Measurements from ENCODE around the gene BAHCC1. TPM values are rescaled to one million over a fixed set of nuclear protein-coding genes. Genes with fewer than 3 reads are reported as not detected.
A peak's percentile ranks its signal among the peaks of the same experiment; 100 is the strongest.

Gene BAHCC1
- total and polyA plus RNA-seq, 9 of the 15 experiments (the other 6 are each of a cell fraction or from before 2014, with no cell fraction given): 0.14 to 26.9 (median 5.0) TPM

DNA sequence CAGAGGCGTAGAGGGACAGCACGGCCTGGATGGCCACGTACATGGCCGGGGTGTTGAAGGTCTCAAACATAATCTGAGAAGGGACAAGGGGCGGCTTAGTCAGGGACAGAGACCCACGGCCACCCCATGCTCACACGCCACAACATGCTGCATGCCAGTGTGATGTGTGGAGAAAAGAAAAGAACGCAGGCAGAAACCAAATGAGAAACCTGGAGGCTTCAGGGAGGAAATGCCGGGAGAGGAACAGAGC is 116.2 kb downstream of the BAHCC1 start:
- Histone ChIP-seq H2AFZ (ENCODE audit: low read depth, low read length) (no peak overlapping the region), H3K9ac (ENCODE audit: insufficient read depth in 1 of 2, low read depth in 2 of 2, low read length in 2 of 2) (peak overlapping the region; percentile 94 to 100), H3K4me1 (replicated peaks in 1 of 2; ENCODE audit: control insufficient read depth in 2 of 2, insufficient read depth in 2 of 2, low read length in 2 of 2) (peaks cover 35 to 56% of the 10 kb centered on the region in 2 experiments; a peak in 4 of 5 replicates), H3K27me3 (ENCODE audit: control insufficient read depth in 2 of 2, insufficient read depth in 2 of 2, low read length in 2 of 2) (no peaks in the 10 kb centered on the region), H4K20me1 (replicated peaks; ENCODE audit: control insufficient read depth, insufficient read depth, low read length) (peaks cover 38% of the 10 kb centered on the region), H3K4me3 (peak overlapping the region; percentile 86), H3K79me2 (ENCODE audit: control insufficient read depth, insufficient read depth, low read length) (peaks cover 37% of the 10 kb centered on the region), H3K27ac (ENCODE audit: extremely low read depth, low read depth, low read length) (peak overlapping the region; percentile 84), H3K36me3 (ENCODE audit: control insufficient read depth, insufficient read depth, low read length) (peaks cover 37% of the 10 kb centered on the region), H3K9me1 (ENCODE audit: control insufficient read depth, insufficient read depth, low read length) (peaks cover 9% of the 10 kb centered on the region), H3K9me3 (replicated peaks; ENCODE audit: control insufficient read depth, insufficient read depth, low read depth, low read length) (0 out of 2 replicates have a peak, but pooled peaks cover 1% of the 10 kb centered on the region), H3K4me2 (ENCODE audit: insufficient read depth, low read length) (peak overlapping the region; percentile 94)
- DNase-seq (ENCODE audit: extremely low read depth in 1 of 4, low spot score in 3 of 4) (no peak), ATAC-seq (no peak), FAIRE-seq (no peak)
- POLR2A ChIA-PET: interaction anchor here (0.6 to 6.4 kb wide), 17 partner anchors 12 to 467 kb away, joined by 3 to 132 read pairs (median 3); partner anchors contain the start of genes FAAP100 and SLC38A10
- BruUV-seq (replicated peaks): no TSS peak
- TF ChIP-seq SMARCA4 (IDR thresholded peaks at IDR 0.05): no peak
- TF ChIP-seq, protein P1, sequence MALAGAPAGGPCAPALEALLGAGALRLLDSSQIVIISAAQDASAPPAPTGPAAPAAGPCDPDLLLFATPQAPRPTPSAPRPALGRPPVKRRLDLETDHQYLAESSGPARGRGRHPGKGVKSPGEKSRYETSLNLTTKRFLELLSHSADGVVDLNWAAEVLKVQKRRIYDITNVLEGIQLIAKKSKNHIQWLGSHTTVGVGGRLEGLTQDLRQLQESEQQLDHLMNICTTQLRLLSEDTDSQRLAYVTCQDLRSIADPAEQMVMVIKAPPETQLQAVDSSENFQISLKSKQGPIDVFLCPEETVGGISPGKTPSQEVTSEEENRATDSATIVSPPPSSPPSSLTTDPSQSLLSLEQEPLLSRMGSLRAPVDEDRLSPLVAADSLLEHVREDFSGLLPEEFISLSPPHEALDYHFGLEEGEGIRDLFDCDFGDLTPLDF (CRISPR knock-in tag; IDR thresholded peaks at IDR 0.05): 0 out of 2 replicates have a peak, but pooled peaks have one; percentile 14
- no peak for TF ChIP-seq ELF2 (CRISPR knock-in tag; IDR thresholded peaks at IDR 0.05)
- TF ChIP-seq, protein P2, sequence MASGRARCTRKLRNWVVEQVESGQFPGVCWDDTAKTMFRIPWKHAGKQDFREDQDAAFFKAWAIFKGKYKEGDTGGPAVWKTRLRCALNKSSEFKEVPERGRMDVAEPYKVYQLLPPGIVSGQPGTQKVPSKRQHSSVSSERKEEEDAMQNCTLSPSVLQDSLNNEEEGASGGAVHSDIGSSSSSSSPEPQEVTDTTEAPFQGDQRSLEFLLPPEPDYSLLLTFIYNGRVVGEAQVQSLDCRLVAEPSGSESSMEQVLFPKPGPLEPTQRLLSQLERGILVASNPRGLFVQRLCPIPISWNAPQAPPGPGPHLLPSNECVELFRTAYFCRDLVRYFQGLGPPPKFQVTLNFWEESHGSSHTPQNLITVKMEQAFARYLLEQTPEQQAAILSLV (tag; IDR thresholded peaks at IDR 0.05): no peak
- TF ChIP-seq CXXC5 (CRISPR knock-in tag; IDR thresholded peaks at IDR 0.05): no peak
- TF ChIP-seq FOXK1 (CRISPR knock-in tag; IDR thresholded peaks at IDR 0.05; ENCODE audit: borderline replicate concordance): 0 out of 2 replicates have a peak, but pooled peaks have one; percentile 50
- TF ChIP-seq, protein P3, sequence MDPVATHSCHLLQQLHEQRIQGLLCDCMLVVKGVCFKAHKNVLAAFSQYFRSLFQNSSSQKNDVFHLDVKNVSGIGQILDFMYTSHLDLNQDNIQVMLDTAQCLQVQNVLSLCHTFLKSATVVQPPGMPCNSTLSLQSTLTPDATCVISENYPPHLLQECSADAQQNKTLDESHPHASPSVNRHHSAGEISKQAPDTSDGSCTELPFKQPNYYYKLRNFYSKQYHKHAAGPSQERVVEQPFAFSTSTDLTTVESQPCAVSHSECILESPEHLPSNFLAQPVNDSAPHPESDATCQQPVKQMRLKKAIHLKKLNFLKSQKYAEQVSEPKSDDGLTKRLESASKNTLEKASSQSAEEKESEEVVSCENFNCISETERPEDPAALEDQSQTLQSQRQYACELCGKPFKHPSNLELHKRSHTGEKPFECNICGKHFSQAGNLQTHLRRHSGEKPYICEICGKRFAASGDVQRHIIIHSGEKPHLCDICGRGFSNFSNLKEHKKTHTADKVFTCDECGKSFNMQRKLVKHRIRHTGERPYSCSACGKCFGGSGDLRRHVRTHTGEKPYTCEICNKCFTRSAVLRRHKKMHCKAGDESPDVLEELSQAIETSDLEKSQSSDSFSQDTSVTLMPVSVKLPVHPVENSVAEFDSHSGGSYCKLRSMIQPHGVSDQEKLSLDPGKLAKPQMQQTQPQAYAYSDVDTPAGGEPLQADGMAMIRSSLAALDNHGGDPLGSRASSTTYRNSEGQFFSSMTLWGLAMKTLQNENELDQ (CRISPR knock-in tag; IDR thresholded peaks at IDR 0.05; ENCODE audit: borderline replicate concordance): peak; percentile 38; the same call in 1 of the 2 replicates
- WGBS (ENCODE audit: insufficient coverage, low coverage, missing lambda C conversion rate): 16% methylated on average over 9 of the region's 9 CpGs
- CTCF ChIA-PET (ENCODE audit: low intra/inter-chr PET ratio): no interaction called here
- in situ Hi-C loops (cut with MboI): no loop called here
- intact Hi-C loops (cut with micrococcal nuclease): no loop called here
